Measurements from ENCODE around the gene GLB1L. TPM values are rescaled to one million over a fixed set of nuclear protein-coding genes. Genes with fewer than 3 reads are reported as not detected.

The GLB1L gene
- total RNA-seq, 2 donors from 2014 or later, result 1.8 to 3.4 TPM

DNA sequence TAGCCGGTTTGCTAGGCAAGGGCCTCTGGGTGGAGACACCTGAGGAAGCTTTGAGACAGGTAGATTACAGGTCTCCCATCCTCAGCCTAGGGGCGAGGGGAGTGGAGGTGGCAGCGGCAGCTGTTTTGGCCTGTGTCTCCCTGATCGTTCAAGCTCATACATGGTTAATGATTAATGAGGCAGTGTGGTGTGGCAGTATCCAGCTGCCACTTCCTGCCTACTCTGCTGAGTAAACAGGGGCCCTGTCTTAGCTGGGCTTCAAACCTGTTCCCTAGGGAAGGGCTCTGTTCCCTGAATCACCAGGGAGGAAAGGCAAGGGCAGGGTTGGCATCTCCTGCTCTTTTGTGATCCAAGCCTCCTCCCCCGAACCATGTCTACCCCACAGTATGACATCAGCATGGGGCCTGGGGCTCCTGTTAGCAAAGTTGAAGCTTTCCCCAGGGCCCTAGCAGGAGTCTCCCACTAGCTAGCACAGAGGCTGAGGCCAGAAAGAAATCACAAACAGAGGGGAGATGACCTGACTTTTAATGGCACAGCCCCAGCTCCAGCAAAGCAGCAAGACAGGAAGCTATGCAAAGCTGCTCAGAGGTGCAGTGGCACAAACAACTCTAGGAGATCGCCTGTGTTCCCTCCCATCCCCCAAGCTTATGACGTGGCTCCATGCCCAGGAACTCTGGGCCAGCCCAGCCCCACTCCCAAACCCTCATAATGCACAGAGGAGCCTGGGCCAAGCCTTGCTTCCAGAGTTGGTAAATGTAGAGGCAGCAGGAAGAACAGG is 4.1 kb upstream of the GLB1L start:
- TF ChIP-seq, protein P1, sequence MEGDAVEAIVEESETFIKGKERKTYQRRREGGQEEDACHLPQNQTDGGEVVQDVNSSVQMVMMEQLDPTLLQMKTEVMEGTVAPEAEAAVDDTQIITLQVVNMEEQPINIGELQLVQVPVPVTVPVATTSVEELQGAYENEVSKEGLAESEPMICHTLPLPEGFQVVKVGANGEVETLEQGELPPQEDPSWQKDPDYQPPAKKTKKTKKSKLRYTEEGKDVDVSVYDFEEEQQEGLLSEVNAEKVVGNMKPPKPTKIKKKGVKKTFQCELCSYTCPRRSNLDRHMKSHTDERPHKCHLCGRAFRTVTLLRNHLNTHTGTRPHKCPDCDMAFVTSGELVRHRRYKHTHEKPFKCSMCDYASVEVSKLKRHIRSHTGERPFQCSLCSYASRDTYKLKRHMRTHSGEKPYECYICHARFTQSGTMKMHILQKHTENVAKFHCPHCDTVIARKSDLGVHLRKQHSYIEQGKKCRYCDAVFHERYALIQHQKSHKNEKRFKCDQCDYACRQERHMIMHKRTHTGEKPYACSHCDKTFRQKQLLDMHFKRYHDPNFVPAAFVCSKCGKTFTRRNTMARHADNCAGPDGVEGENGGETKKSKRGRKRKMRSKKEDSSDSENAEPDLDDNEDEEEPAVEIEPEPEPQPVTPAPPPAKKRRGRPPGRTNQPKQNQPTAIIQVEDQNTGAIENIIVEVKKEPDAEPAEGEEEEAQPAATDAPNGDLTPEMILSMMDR (IDR thresholded peaks at IDR 0.05), result no peak
- DNase-seq (ENCODE audit: low spot score), result peak; percentile 69
- Histone ChIP-seq H3K9me3 (no peaks in the 10 kb centered on the region), H3K4me1 (peaks cover 0 to 58% of the 10 kb centered on the region in 2 donors), H3K27me3 (no peaks in the 10 kb centered on the region), H3K4me3 (no peak overlapping the region), H3K36me3 (peaks cover 18% of the 10 kb centered on the region), H3K27ac (peak overlapping the region; percentile 70 to 74)

GRCh38 chr2:219248845-219249202 is 3.6 kb upstream of the GLB1L start:
- no peaks in the 10 kb centered on the region for H3K9me3 ChIP-seq
- peak overlapping the region; percentile 70 to 74 for H3K27ac ChIP-seq
- no peak for DNase-seq (ENCODE audit: low spot score)
- H3K4me3 ChIP-seq, result no peak overlapping the region
- H3K4me1 ChIP-seq, result peaks cover 0 to 57% of the 10 kb centered on the region in 2 donors
- TF ChIP-seq, protein P1 (IDR thresholded peaks at IDR 0.05), result no peak
- no peaks in the 10 kb centered on the region for H3K27me3 ChIP-seq
- peaks cover 18% of the 10 kb centered on the region for H3K36me3 ChIP-seq

DNA sequence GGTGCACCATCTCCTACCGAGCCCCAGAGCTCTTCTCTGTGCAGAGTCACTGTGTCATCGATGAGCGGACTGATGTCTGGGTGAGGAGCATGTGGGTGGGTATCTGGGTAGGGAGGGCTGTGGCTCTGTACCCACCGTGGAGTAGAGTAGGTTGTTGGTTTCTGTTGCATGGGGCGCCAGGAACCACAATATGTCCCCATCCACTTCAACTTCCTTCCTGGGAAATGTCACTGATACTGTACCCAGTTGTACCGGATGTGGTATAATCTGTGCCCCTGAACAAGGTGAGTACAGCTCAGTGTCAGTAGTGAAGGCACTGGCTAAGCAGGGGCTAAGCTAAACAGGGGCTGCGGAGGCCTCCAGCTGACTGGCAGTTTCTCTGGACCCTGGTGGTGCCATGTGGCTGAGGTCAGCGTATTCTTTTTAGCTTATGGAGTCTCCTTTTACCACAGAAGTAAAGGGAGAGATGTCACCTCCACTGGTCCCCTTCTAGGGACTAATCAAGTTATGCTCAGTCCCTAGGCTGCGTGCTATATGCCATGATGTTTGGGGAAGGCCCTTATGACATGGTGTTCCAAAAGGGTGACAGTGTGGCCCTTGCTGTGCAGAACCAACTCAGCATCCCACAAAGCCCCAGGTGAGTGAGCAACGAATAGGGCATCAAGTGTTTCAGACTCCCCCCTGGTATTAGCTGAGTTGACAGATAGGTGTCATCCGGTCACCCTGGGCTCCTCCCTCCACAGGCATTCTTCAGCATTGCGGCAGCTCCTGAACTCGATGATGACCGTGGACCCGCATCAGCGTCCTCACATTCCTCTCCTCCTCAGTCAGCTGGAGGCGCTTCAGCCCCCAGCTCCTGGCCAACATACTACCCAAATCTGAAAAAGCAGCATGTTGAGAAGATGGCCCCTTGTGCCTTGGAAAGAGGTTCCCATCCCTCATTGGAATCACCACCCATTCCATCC is 2.7 kb upstream of the GLB1L start:
- Histone ChIP-seq H3K27me3 (no peaks in the 10 kb centered on the region), H3K9me3 (no peaks in the 10 kb centered on the region), H3K27ac (no peak overlapping the region), H3K4me3 (no peak overlapping the region), H3K36me3 (peaks cover 18% of the 10 kb centered on the region), H3K4me1 (peaks cover 0 to 52% of the 10 kb centered on the region in 2 donors)
- no peak for DNase-seq (ENCODE audit: low spot score)
- TF ChIP-seq, protein P1 (IDR thresholded peaks at IDR 0.05), result no peak

GRCh38 chr2:219246559-219246958 is 1.3 kb upstream of the GLB1L start:
- H3K27me3 ChIP-seq, result no peaks in the 10 kb centered on the region
- DNase-seq (ENCODE audit: low spot score), result no peak
- no peak overlapping the region for H3K4me3 ChIP-seq
- H3K4me1 ChIP-seq, result peaks cover 0 to 38% of the 10 kb centered on the region in 2 donors
- H3K27ac ChIP-seq, result no peak overlapping the region
- peaks cover 18% of the 10 kb centered on the region for H3K36me3 ChIP-seq
- H3K9me3 ChIP-seq, result no peaks in the 10 kb centered on the region
- TF ChIP-seq, protein P1 (IDR thresholded peaks at IDR 0.05), result no peak

DNA sequence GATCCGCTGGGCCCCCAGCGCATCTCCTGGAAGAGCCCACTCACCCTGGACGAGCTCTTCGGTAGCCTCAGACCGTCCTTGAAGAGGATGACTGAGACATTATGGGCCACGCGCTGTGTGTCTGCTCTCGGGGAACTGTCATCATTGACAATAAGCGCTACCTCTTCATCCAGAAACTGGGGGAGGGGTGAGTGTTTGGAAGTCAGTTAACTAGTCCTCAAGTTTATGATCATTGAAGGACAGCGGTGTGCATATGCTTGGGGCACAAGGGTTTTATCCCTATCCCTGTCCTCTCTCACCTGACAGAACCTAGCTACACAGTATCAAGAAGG is 621 bp upstream of the GLB1L start:
- peak overlapping the region; percentile 67 to 92 for H3K4me3 ChIP-seq
- peaks cover 18% of the 10 kb centered on the region for H3K36me3 ChIP-seq
- TF ChIP-seq, protein P1 (IDR thresholded peaks at IDR 0.05), result no peak
- no peaks in the 10 kb centered on the region for H3K27me3 ChIP-seq
- peaks cover 0 to 38% of the 10 kb centered on the region in 2 donors for H3K4me1 ChIP-seq
- DNase-seq (ENCODE audit: low spot score), result no peak
- peak overlapping the region; percentile 89 to 94 for H3K27ac ChIP-seq
- H3K9me3 ChIP-seq, result no peaks in the 10 kb centered on the region

All from right atrium auricular region (tissue), 2 donors.